HG03064 (cell line): ENCODE results near the gene CEP55.
A peak's percentile ranks its signal among the peaks of the same experiment; 100 is the strongest.
"Not testable (repeated sequence)": the region's sequence is repeated elsewhere in the genome, so short reads cannot be mapped to it uniquely, and the experiment has no call there.

Source experiments
- ATAC-seq: cut with Tn5 transposase; IDR thresholded peaks from one replicate; pipeline ENCODE4 v1.9.1; 2021; ENCODE audit warnings: low read depth; ENCODE audit not compliant: unreplicated experiment

CEP55 gene

DNA sequence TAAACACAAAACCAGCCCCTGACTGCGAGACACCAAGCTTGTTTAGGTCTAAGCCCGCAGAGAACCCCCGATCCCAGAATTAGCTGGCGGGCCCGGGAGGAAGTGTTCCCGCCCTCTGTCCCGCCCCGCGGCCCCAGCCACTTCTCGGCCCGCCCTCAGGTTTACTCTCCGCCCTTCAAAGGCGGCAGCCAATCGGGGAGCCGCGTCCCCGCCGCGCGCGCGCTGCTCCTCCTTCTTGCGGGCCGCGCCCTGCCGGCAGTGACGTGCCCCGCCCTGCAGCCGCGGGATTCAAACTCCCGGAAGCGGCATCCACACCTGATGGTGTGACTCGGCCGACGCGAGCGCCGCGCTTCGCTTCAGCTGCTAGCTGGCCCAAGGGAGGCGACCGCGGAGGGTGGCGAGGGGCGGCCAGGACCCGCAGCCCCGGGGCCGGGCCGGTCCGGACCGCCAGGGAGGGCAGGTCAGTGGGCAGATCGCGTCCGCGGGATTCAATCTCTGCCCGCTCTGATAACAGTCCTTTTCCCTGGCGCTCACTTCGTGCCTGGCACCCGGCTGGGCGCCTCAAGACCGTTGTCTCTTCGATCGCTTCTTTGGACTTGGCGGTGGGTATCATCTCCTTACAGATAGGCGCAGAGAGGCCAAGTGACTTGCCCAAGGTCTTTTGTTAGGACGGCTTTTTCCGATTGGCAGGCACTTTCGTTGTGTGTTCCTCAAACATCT is at the start of gene CEP55:
Gene CEP55, plus strand, starts transcription at position 291 of the 720 bp plus-strand sequence. CDS start 3,440 bp downstream, outside the sequence.
- ATAC-seq, result peak; percentile 99

DNA sequence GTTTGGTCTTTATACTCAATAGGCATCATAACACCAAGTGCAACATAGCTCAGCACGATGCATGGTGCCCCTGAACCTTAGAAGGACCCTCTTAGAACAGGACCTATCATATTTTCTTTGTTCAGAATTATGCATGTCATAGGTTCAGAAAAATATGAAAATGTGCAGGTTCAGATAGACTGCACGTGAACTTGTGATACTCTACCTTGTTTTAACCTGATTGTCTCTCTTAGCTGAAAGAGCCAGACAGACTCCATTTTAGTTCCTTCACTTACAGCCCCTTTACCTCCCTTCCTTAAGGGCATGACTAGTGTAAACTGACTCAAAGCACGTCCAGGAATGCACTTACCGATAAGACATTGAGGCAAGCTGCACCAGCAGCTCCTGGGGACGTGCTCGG is 49.4 kb upstream of the CEP55 start:
- ATAC-seq, result no peak

DNA sequence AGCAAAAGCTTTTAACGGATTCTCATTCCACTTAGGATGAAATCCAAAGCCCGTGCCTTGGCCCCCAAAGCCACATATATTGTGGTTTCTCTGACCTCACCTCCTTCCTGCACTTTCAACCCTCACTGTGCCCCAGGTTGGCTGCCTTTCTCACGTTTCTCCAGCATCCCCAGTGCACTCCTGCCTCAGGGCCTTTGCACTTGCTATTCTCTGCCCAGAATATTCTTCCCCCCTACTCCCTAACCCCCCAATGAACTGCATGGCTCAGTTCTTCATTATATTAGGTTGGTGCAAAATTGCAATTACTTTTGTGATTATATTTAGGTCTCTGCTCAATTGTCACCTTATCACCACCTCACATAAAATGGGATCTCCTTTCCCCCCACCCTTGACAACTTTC is 48.4 kb upstream of the CEP55 start:
- no peak for ATAC-seq

DNA sequence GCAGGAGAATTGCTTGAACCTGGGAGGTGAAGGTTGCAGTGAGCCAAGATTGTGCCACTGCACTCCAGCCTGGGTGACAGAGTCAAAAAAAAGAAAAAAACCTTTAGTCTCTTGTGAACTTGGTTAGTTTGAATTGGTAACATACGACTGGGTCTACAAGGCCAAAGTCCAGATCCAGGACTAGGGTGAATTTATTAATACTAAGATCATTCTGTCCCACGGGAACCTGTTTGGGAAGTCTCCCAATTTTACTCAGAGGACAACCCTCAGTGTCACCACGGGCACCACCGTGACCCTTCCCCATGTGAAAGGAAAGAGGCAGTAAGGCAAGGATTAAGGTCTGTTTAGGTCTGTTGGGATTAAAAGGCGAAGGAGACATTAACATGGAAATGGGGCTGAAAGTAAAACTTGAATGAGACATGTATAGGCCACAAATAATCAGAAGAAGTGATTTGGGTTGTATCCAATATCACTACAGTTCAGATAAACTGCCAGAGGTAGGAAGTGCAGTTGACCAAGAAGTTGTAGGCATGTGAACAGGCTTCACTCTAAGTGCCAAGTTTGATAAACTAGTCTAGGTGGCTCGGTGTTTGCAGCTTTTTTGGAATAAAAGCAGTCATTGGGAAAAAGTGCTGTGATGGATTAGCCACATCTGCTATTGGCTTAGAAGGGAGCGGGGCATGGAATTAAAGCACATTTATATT is 45.0 kb upstream of the CEP55 start:
- ATAC-seq, result no peak

DNA sequence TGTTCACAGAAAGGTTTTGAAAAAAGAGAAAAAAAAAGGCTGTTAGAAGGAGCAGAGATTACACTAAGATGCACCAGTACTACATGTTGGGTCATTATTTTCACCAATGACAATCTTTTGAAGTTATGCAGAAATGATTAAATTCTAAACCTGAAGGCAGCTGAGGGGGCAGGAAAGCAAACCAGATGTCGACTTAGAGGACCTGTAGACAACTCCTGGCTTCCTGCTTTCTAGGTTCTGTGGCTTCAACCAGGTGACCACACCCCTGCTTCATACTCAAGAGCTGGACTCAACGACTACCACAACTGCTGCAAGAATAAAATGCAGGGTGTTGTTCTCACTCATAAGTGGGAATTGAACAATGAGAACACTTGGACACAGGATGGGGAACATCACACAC is 44.3 kb upstream of the CEP55 start:
- ATAC-seq, result no peak

DNA sequence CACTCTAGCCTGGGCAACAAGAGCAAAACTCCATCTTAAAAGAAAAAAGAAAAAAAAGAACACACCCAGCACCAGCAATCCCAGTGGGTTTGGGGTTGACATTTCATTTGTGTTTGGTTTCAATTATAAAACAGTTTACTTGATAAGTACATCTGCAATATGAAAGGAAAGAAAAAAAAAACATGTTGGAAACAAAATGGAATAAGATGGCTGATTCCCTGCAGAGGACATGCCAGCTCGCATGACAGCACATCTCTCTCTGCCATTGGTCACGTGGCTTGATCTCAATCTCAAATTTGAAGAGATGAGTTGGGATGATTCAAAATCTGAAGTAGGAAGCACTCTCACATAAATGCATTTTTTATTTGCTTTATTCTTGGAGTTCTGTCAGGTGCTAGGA is 42.3 kb upstream of the CEP55 start:
- no peak for ATAC-seq

DNA sequence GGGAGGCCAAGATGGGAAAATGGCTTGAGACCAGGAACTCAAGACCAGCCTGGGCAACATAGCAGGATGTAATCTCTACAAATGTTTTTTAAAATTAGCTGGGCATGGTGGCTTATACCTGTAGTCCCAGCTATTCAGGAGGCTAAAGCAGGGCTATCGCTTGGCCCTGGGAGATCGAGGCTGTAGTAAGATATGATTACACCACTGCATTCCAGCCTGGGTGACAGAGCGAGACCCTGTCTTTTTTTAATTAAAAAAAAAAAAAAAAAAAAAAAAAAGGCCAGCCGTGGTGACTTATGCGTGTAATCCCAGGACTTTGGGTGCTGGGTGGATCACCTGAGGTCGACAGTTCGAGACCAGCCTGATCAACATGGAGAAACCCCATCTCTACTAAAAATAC is 41.7 kb upstream of the CEP55 start:
- no peak for ATAC-seq

DNA sequence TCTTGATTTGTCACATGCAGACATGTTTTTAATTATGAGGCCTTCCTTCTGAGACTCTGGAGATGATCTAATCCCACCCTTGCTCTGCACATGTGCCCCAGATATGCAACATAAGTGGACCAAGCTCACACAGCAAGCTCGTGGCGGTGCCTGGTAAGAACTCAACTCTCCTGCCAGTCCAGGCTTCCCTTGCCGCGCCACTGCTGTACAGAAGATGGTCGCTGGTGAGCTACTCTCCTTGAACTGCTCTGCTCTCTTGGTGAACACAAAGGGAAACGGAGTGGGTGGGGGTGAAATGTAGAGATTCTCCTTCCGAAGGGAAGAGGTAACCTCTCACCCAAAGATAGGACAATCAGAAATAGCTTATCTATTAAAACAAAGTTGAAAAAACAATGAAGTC is 39.9 kb upstream of the CEP55 start:
- no peak for ATAC-seq

DNA sequence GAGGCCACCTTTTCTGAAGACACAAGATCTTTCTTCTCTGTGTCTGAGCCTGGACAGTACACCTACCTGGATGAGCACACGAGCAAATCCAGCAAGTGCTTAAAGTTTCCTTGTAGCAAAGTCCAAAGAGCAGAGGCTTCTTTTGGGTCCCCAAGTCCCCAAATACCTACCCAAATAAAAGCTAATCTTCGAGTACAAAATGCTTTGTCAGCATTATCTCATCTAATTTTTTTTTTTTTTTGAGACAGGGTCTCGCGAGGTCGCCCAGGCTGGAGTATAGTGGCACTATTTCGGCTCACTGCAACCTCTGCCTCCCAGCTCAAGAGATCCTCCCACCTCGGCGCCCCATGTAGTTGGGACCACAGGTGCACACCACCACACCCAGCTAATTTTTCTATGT is 38.9 kb upstream of the CEP55 start:
- ATAC-seq, result no peak

DNA sequence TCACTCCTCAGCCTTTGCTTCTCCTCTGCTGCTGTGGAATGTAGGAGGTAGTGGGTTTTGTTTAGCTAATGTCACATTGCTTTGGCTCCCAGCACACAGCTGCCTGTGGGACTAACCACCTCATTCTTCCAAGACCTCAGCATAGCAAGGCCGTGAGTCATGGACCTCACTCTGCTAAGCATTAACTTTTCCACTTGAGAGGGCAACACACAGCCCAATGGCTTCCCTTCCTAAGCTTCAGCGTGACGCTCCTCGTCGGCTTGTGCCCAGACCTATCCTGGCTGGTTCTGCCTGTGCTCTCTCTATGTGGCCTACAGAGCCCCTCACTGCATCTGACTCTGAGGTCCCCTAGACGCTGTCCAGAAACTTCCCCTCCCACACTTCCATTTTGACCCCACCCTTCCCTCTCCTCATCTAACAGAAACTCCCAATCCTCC is 37.6 kb upstream of the CEP55 start:
- no peak for ATAC-seq

DNA sequence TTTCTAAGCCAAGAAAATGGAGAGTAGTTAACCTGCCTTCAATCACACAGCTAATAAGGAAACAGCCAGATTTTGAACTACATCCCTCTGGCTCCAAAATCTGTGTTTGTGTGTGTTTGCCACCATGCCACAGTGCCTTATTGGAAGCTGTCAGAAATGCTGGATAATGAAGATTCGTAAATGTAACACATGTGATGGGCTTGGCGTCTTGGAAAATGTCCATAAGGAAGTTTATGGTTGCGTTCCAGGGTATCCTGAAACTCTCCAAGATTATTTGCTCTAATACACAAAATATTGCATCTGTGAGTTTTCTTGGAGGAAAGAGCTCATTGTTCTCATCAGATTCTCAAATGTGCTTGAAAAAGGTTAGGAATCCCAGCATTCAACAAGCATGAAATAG is 36.9 kb upstream of the CEP55 start:
- no peak for ATAC-seq

DNA sequence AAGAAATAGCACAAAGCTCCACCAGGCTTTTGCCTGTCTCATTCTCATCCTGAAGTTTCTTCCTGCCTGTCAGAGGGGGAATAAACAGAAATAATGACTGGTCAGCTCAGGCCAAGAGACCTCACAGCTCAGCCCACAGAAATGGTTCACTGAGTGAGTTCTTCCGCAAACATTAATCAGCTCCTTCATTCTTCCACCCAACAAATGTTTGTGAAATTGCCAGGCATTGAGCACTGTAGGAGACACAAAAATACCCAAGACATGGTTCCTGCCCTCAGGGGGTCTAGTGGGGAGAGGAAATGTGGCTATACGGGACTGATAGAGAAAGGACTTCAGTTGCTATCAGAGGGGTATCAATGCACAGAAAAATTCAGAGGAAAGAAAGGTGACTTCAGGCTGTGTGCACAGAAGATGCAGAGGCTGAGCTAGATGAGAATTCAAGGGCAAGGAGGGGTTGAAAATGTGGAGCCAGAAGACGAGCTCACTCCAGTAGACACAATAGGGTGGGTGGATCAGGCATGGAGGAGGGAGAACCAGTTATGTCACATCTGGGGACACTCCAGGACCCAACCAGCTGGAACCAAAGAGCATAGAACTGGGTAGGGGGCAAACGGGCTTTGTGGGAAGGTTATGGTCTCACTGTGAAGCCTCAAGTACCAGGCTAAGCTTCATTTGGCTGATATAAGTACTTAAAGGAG is 35.2 kb upstream of the CEP55 start:
- ATAC-seq, result no peak

DNA sequence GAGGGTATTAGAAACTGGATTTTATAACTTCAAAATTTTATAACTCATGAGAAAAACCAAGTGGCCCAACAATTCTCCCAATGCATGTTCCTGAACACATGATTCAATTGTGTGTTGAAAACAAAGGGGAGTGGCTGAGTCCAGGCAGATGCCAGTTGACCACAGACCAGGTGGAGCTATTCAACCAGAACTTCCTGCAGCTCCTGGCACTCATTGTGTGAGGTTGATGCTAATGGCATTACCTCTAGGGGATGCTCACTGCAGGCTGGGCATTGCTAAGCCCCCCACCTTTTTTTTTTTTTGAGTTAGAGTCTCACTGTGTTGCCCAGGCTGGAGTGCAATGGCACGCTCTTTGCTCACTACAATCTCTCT is 34.6 kb upstream of the CEP55 start:
- ATAC-seq, result no peak

DNA sequence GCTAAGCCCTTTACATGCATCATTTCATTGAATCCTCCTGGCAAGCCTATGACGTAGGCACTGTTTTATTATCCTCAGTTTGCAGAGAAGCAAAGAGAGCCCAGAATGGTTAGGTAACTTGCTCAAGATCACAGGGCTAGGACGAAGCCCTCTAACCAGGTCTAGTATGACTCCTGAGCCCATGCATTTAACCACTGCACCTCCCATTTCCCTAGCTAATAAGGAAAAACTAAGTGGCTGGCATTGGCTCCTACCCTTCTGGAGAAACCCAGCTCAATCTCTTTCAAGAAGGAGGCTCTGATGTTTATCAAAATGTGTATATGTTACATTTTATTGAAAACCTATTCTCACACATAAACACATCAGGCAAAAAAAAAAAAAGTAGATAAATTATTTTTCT is 34.0 kb upstream of the CEP55 start:
- ATAC-seq, result no peak

DNA sequence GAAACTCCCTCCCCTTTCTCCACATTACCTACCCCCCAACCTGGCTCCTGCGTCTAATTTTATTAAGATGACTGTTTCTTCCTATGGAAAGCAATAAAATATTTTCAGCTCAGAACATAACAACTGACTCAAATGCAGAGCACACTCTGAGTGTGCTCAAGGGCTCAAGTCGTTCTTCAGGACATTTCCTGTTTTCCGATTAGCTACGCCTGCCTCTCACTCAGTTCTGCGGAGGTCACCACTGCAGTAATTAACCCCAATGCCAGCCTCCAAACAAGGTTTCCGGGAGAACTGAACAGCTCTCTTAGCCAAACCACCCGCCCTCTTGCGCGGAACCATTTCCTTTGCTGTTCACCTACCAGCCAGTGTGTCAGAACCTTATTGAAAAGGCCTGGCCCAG is 33.5 kb upstream of the CEP55 start:
- ATAC-seq, result no peak

DNA sequence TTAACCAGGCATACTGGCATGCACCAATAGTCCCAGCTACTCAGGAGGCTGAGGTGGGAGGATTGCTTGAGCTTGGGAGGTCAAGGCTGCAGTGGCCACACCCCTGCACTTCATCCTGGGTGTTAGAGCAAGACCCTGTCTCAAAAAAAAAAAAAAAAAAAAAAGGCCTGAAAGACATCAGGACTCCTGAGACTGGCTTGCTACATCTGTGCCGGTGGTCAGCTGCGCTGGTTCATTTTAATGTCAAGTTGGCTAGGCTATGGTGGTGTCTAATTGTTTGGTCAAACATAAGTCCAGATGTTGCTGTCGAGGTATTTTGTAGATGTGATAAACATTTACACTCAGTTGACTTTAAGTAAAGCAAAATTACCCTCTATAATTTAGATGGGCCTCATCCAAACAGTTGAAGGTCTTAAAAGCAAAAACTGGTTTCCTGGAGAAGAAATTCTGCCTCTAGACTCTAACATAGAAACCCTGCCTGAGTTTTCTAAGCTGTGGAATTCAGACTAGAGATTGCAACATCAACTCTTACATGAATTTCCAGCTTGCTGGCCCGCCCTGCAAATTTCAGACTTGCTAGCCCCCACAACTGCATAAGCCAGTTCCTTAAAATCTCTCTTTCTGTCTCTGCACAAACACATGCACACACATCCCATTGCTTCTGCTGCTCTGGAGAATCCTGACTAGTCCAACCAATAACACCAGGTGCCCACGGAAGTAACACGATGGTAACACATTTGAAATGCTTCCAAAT is 32.5 kb upstream of the CEP55 start:
- no peak for ATAC-seq

DNA sequence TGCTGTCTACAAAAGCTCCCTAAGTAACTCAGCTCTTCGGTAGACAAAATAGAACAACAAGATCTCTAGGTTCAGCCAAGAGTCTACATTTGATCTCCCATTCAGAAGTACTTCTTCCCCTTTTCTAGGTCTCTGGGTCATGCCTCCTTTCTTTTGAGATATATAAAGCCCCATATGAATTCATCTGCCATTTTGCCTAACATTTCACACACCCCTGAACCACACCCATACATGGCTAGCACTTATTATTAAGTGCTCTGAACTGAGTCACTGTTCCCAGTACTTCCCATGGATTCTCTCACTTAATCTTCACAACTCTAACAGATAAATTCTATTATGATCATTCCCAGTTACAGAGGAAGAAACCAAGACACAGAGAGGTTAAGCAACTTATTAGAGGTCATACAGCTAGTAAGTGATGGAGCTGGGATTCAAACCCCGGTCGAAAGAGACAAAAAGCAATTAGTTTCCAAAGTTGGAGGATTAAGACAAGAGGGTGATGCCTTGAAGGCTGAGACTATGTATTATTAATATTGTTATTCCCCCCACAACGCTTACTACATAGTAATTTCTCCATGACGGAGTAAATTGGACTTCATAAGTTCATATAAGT is 31.5 kb upstream of the CEP55 start:
- ATAC-seq, result no peak

DNA sequence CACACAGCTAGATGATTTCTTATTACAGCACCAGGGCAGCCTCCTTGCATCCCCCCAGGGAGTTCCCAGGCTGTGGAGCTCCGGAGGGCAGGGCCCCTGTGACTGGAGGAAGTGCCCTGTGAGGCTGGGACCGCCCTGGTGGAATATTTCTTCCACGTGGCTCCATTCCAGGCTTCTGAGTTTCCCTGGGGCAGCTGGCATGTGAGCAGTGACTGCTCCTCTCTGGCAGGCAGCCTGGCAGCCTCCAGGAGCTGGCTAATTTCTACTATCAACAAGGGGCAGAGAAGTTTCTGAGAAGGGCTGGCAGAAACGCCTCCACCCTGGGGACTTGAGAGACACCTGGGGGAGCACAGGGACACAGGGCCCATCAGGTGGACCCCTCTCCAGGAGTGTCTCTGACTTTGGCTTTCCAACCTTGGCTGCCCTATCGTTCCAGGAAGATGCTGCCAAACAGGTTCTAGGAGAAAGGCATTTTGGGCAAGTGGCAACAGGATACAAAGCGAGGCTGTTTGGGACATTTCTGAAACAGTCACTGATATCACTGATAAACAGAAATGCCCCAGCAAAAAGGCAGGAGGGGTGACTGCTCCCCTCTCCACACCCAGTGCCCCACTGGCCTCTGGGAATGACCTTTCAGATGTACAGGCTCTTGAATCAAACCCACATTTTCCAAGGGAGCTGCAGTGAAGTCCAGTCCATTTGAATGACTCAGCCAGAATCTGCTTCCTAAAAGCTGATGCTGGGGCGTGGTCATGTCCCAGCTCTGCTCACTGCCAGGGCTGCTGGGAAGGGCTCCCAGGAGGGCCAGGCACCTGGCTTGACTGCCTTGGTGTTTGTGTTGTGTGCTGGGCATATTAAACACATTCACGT is 30.4 kb upstream of the CEP55 start:
- no peak for ATAC-seq

DNA sequence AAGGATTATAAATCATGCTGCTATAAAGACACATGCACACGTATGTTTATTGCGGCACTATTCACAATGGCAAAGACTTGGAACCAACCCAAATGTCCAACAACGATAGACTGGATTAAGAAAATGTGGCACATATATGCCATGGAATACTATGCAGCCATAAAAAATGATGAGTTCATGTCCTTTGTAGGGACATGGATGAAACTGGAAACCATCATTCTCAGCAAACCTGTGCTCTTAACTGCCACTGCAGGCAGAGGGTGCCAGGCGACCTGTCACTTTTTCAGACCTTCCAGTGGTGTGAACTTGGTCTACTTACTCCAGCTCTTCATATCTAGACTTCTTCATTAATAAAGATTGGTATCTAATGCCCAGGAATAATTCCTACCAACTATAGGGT is 28.8 kb upstream of the CEP55 start:
- ATAC-seq, result not testable (repeated sequence)
